Measurements from ENCODE around the gene KCNH6. TPM values are rescaled to one million over a fixed set of nuclear protein-coding genes. Genes with fewer than 3 reads are reported as not detected.

Gene KCNH6
- total RNA-seq, 1 donor from 2014 or later: not detected

GRCh38 chr17:63476854-63477479 is 46.2 kb upstream of the KCNH6 start, which contains the start of gene ACE:
Gene ACE (plus strand): TSS chr17:63477061. CDS start chr17:63477095, 34 bp downstream.
- intact Hi-C loops (cut with DNase I): no loop called here
- Histone ChIP-seq H3K27ac (no peak within 1 kb of the TSS), H3K27me3 (no peaks in the 10 kb centered on the region), H3K9me3 (no peaks in the 10 kb centered on the region), H3K36me3 (no peaks in the 10 kb centered on the region), H3K4me1 (peaks cover 0 to 15% of the 10 kb centered on the region in 2 donors), H3K4me3 (peak within 1 kb of the TSS; percentile 67 to 71)
- TF ChIP-seq, protein P1, sequence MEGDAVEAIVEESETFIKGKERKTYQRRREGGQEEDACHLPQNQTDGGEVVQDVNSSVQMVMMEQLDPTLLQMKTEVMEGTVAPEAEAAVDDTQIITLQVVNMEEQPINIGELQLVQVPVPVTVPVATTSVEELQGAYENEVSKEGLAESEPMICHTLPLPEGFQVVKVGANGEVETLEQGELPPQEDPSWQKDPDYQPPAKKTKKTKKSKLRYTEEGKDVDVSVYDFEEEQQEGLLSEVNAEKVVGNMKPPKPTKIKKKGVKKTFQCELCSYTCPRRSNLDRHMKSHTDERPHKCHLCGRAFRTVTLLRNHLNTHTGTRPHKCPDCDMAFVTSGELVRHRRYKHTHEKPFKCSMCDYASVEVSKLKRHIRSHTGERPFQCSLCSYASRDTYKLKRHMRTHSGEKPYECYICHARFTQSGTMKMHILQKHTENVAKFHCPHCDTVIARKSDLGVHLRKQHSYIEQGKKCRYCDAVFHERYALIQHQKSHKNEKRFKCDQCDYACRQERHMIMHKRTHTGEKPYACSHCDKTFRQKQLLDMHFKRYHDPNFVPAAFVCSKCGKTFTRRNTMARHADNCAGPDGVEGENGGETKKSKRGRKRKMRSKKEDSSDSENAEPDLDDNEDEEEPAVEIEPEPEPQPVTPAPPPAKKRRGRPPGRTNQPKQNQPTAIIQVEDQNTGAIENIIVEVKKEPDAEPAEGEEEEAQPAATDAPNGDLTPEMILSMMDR (IDR thresholded peaks at IDR 0.05): no peak
- DNase-seq (ENCODE audit: low spot score in 2 of 2): no peak

- no peaks in the 10 kb centered on the region for H3K27me3 ChIP-seq
- H3K4me3 ChIP-seq: peak overlapping the region; percentile 67 to 71
- no peak overlapping the region for H3K27ac ChIP-seq
- DNase-seq (ENCODE audit: low spot score in 2 of 2): no peak
- no peaks in the 10 kb centered on the region for H3K9me3 ChIP-seq
- TF ChIP-seq, protein P1 (IDR thresholded peaks at IDR 0.05): no peak
- no peaks in the 10 kb centered on the region for H3K36me3 ChIP-seq
- peaks cover 0 to 15% of the 10 kb centered on the region in 2 donors for H3K4me1 ChIP-seq
- intact Hi-C loops (cut with DNase I): no loop called here
These were observed 45.4 kb upstream of the KCNH6 start for GRCh38 chr17:63477480-63478440.

DNA sequence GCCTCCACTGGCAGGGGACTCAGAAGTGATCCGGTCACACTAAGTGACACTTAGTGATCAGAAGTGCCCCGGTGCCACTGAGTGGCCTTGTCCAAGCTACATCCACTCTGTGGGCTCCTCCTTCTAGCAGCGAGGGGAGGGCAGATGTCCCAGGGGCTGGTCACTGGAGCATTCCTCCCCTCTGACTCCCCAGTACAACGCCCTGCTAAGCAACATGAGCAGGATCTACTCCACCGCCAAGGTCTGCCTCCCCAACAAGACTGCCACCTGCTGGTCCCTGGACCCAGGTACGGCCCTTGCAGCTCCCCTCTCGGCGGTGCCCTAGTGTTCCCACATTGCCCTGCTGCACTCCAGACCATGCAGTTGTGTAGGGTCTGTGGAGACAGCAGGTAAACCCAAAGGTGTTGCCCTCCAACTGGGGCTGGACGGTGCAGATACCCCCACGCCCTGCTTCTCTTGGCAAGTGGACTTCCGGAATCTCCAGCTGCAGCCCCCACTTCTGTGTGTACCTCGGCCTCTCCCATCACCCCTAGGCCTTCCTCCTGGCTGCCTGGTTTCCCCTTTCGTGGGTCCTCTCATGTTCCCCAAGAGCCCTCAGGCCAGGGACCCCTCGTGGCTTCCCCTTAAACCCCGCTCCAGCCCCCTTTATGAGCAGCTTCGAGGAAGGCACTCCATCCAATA is 44.2 kb upstream of the KCNH6 start:
- Histone ChIP-seq H3K36me3 (no peaks in the 10 kb centered on the region), H3K27ac (no peak overlapping the region), H3K4me1 (peaks cover 0 to 15% of the 10 kb centered on the region in 2 donors), H3K9me3 (no peaks in the 10 kb centered on the region), H3K4me3 (no peak overlapping the region), H3K27me3 (no peaks in the 10 kb centered on the region)
- peak in 1 of 2 donors; percentile 86 for DNase-seq (ENCODE audit: low spot score in 2 of 2)
- TF ChIP-seq, protein P1 (IDR thresholded peaks at IDR 0.05): peak; percentile 51 to 69 (median 69)
- intact Hi-C loops (cut with DNase I): loop anchor here (1.0 kb wide), 1 partner anchor 54 kb away; no protein-coding TSS in a partner anchor

- intact Hi-C loops (cut with DNase I): loop anchor here (1.0 kb wide), 1 partner anchor 54 kb away; no protein-coding TSS in a partner anchor
- TF ChIP-seq, protein P1 (IDR thresholded peaks at IDR 0.05): no peak
- Histone ChIP-seq H3K27me3 (no peaks in the 10 kb centered on the region), H3K27ac (no peak overlapping the region), H3K36me3 (no peaks in the 10 kb centered on the region), H3K4me3 (no peak overlapping the region), H3K9me3 (no peaks in the 10 kb centered on the region), H3K4me1 (peaks cover 0 to 15% of the 10 kb centered on the region in 2 donors)
- DNase-seq (ENCODE audit: low spot score in 2 of 2): no peak
These were observed 43.5 kb upstream of the KCNH6 start for GRCh38 chr17:63479495-63480184.
